Breast epithelium (tissue), 3 donors: ENCODE results near the gene SLC28A2. TPM values are rescaled to one million over a fixed set of nuclear protein-coding genes. Genes with fewer than 3 reads are reported as not detected.

Source experiments
- total RNA-seq, 3 donors: library from RNA; depleted of rRNA; stranded (reverse); fragments of >200 nt; gene quantifications; one replicate each; pipeline ENCODE4 v1.1.0, GENCODE V29; 2016

The SLC28A2 gene
- total RNA-seq, 3 donors from 2014 or later: not detected

Other genes with a start within 250 kb of the SLC28A2 start
- gene SORD, start 229.0 kb upstream of the SLC28A2 start, total RNA-seq: 10 to 100 TPM in 2 of 3 donors, 1 to 10 TPM in 1; 3.7 to 31.8 (median 12.9) TPM
- gene DUOX2, start 138.1 kb upstream of the SLC28A2 start, total RNA-seq: under 1 TPM; 0.15 to 0.98 (median 0.16) TPM
- under 1 TPM in 1 of 3 donors, not detected in 2; 0.33 TPM for gene DUOXA2, start 137.9 kb upstream of the SLC28A2 start, total RNA-seq
- 1 to 10 TPM in 2 of 3 donors, under 1 TPM in 1; 0.80 to 3.3 (median 1.0) TPM for gene DUOXA1, start 122.4 kb upstream of the SLC28A2 start, total RNA-seq
- gene DUOX1, start 122.2 kb upstream of the SLC28A2 start, total RNA-seq: 1 to 10 TPM in 2 of 3 donors, under 1 TPM in 1; 0.80 to 7.2 (median 1.6) TPM
- 1 to 10 TPM; 5.0 to 9.7 (median 9.5) TPM for gene SHF, start 64.3 kb upstream of the SLC28A2 start, total RNA-seq
- gene GATM, start 126.3 kb downstream of the SLC28A2 start, total RNA-seq: 10 to 100 TPM in 2 of 3 donors, 1 to 10 TPM in 1; 8.8 to 31.5 (median 22.8) TPM